GM18519 (cell line): Measurements from ENCODE around the gene LENEP.

Experiments used
- ATAC-seq: cut with Tn5 transposase; IDR thresholded peaks from one replicate; pipeline ENCODE4 v1.9.1; 2021; ENCODE audit warnings: mild to moderate bottlenecking, moderate library complexity; ENCODE audit not compliant: unreplicated experiment, low FRiP score

The LENEP gene

DNA sequence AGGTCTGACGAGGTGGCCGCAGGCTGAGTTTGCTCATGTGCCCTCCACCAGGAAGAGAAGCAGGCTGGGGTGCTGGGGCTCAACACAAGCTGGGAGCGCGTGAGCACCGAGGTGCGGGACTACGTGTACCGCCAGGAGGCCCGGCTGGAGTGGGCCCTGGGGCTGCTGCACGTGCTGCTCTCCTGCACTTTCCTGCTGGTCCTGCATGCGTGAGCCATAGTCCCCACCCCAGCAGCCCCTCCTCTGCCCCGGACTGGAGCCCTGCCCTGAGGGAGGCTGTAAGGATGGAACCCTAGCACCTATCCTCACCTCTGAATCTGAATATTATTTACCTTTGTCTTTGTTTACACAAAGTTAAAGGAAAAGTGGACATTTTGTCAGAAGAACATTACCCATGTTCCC lies 49.9 kb downstream of the LENEP start:
- no peak for ATAC-seq

DNA sequence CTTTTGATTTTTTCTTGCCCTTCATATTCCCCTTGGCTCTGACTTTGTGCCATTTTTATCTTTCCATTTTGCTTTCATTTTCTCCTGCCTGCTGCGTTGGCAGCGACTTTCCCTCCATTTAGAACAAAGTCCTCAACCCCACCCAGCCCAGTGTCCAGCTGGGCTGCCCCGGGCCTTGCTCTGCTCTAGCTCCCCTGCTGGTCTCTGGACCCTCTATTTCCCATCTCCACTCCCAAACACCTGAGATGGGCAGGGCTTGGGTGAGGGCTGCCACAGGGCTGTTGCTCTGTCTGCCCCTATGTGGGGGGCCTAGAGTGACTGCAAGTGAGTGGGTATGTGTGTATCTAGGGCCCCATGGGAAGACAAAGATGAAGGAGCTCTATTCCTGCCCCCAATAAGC lies 50.4 kb downstream of the LENEP start:
- no peak for ATAC-seq
